ENCODE data around the gene NPAS1.

NPAS1 gene

GRCh38 chr19:47082493-47082892 lies 62.9 kb downstream of the NPAS1 start:
- DNase-seq, result no peak

GRCh38 chr19:47084879-47085439 lies 65.3 kb downstream of the NPAS1 start:
- no peak for DNase-seq

GRCh38 chr19:47086280-47086679 lies 66.6 kb downstream of the NPAS1 start:
- no peak for DNase-seq

GRCh38 chr19:47089767-47090350 lies 70.2 kb downstream of the NPAS1 start:
- DNase-seq, result no peak

- peak in 1 of 5 donors; percentile 84 for DNase-seq
Measured at GRCh38 chr19:47093254-47093653, 73.6 kb downstream of the NPAS1 start.

DNA sequence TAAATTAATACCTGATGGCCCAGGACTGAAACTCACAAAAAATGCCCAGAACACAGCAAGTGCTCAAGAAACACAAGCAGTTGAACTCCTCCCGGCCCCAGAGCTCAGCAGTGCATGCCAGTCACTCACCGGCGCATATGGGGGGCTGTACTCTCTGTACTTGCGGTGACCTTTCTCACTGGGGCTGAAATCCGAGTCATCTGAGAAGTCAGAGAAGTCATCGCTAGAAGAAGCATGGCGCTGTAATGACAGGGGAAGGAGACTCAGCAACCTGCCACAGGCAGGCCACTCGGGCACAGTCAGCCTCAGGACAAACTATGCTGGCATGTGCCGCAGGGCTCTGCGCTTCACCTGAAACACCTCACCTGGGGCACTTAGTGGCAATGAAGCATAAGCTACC lies 74.2 kb downstream of the NPAS1 start:
- DNase-seq, result peak in 1 of 5 donors; percentile 77

- peak in 1 of 5 donors; percentile 95 for DNase-seq
Measured at GRCh38 chr19:47094557-47095475, 75.2 kb downstream of the NPAS1 start.

Measured in T-helper 1 cell (primary cell).